HepG2 (cell line): ENCODE measurements around the gene DRD3. TPM values are rescaled to one million over a fixed set of nuclear protein-coding genes. Genes with fewer than 3 reads are reported as not detected.
A peak's percentile ranks its signal among the peaks of the same experiment; 100 is the strongest.

Experiments
- ATAC-seq: fragments of 200-7000 bp; cut with Tn5 transposase; 3 replicates; pipeline ENCODE4 v1.9.1; 2020; ENCODE audit warnings: mild to moderate bottlenecking, moderate library complexity
- BruUV-seq: library from RNA; stranded (reverse); fragments of 400-500 nt; replicated peaks from 2 replicates; lab custom pipeline; 2021; lab: Mats Ljungman, UMichigan
- CTCF ChIA-PET: fragments of 300-600 bp; formaldehyde crosslinking; extraction: SDS; loops from one replicate; lab custom pipeline; 2021; ENCODE audit warnings: low total read pairs, inconsistent platforms, low intra/inter-chr PET ratio; lab: Yijun Ruan, JAX
- POLR2A ChIA-PET: fragments of 350-600 bp; sonication (Branson Sonifier 250); formaldehyde crosslinking; loops from one replicate; lab custom pipeline; 2020; ENCODE audit warnings: antibody characterized with exemption, inconsistent platforms; lab: Yijun Ruan, JAX
- DNase-seq: peaks from one replicate; pipeline ENCODE4 v3.0.0-alpha.2; 2015; ENCODE audit warnings: low spot score
- FAIRE-seq: peaks from 3 replicates; lab custom pipeline; 2011; peaks lifted over from hg19 to GRCh38; lab: Jason Lieb, UNC
- H2AFZ ChIP-seq: one replicate; pipeline ENCODE4 v1.6.1; 2011; ENCODE audit warnings: low read length, inconsistent platforms
- H3K27ac ChIP-seq: fragments of 300-600 bp; 3 replicates; pipeline ENCODE4 v1.8.0; 2011; ENCODE audit warnings: mixed run types, mild to moderate bottlenecking, mixed read lengths, low read length, inconsistent platforms; ENCODE audit not compliant: insufficient read depth; ENCODE audit errors: extremely low read length
- H3K27me3 ChIP-seq, 2 experiments: fragments of 200-600 bp in 1 of 2; 2 replicates in 1 of 2; 3 replicates in 1 of 2; pipeline versions ENCODE4 v1.6.0 to v1.8.0; 2011; ENCODE audit warnings: low read length in 2 of 2, mild to moderate bottlenecking in 2 of 2, moderate library complexity in 2 of 2, inconsistent platforms in 1 of 2; ENCODE audit not compliant: insufficient read depth in 2 of 2, control insufficient read depth in 1 of 2
- H3K36me3 ChIP-seq, 2 experiments: fragments of 200-600 bp in 1 of 2; replicated peaks in 1 of 2; 2 replicates in 1 of 2; 3 replicates in 1 of 2; pipeline versions ENCODE4 v1.5.1 to v1.8.0; 2011; ENCODE audit warnings: low read length in 2 of 2, inconsistent platforms in 1 of 2; ENCODE audit not compliant: insufficient read depth in 2 of 2, control insufficient read depth in 1 of 2
- H3K4me1 ChIP-seq: 2 replicates; pipeline ENCODE4 v1.5.1; 2012; ENCODE audit warnings: low read length, inconsistent platforms; ENCODE audit not compliant: insufficient read depth
- H3K4me2 ChIP-seq: 2 replicates; pipeline ENCODE4 v1.6.0; 2011; ENCODE audit warnings: low read depth, low read length, inconsistent platforms
- H3K4me3 ChIP-seq, 3 experiments: fragments of 200-600 bp in 1 of 3; sonication (generic), shearing (Covaris generic) in 1 of 3; replicated peaks in 1 of 3; 2 replicates each; pipeline ENCODE4 v1.5.1; 2011 to 2016; ENCODE audit warnings: low read length in 3 of 3, inconsistent platforms in 2 of 3, low read depth in 2 of 3, mild to moderate bottlenecking in 2 of 3, control low read depth in 1 of 3, mixed read lengths in 1 of 3; ENCODE audit not compliant: insufficient read depth in 1 of 3
- H3K79me2 ChIP-seq: one replicate; pipeline ENCODE4 v1.6.1; 2011; ENCODE audit warnings: low read length, inconsistent platforms; ENCODE audit not compliant: insufficient read depth
- H3K9ac ChIP-seq: 2 replicates; pipeline ENCODE4 v1.6.0; 2011; ENCODE audit warnings: mild to moderate bottlenecking, low read depth, low read length, inconsistent platforms; ENCODE audit not compliant: insufficient read depth
- H3K9me3 ChIP-seq: 2 replicates; pipeline ENCODE4 v1.5.1; 2012; ENCODE audit warnings: mild to moderate bottlenecking, low read length
- H4K20me1 ChIP-seq: 2 replicates; pipeline ENCODE4 v1.6.0; 2011; ENCODE audit warnings: inconsistent platforms, mild to moderate bottlenecking, low read length, moderate library complexity; ENCODE audit not compliant: insufficient read depth
- CENPX ChIP-seq: sonication (generic); formaldehyde crosslinking; IDR thresholded peaks from 2 replicates; pipeline ENCODE4 v1.9.0; 2021; ENCODE audit warnings: mild to moderate bottlenecking, missing genetic modification reagents, moderate library complexity
- ELF3 ChIP-seq: IDR thresholded peaks from 2 replicates; pipeline ENCODE4 v1.6.1; 2016; ENCODE audit warnings: missing genetic modification reagents, missing compliant biosample characterization
- EP300 ChIP-seq, 3 experiments: sonication (generic) in 1 of 3; formaldehyde crosslinking in 1 of 3; IDR thresholded peaks; 2 replicates each; pipeline versions ENCODE4 v1.5.1 to v1.6.1; 2011 to 2020; ENCODE audit warnings: low read depth in 2 of 3, low read length in 2 of 3, borderline replicate concordance in 1 of 3, improper control_type of control experiment in 1 of 3, mild to moderate bottlenecking in 1 of 3, missing genetic modification reagents in 1 of 3, moderate library complexity in 1 of 3
- HNF4A ChIP-seq: sonication (generic); formaldehyde crosslinking; IDR thresholded peaks from 2 replicates; pipeline ENCODE4 v1.4.0; 2020; ENCODE audit warnings: missing genetic modification reagents
- NKX3-1 ChIP-seq: sonication (generic); formaldehyde crosslinking; IDR thresholded peaks from 2 replicates; pipeline ENCODE4 v1.5.0; 2020; ENCODE audit warnings: missing genetic modification reagents
- NR2F6 ChIP-seq, 2 experiments: IDR thresholded peaks; 2 replicates each; pipeline ENCODE4 v1.6.1; 2016; ENCODE audit warnings: antibody characterized with exemption in 1 of 2, mild to moderate bottlenecking in 1 of 2
- PLRG1 ChIP-seq: fragments of 450-650 bp; conservative IDR thresholded peaks from 2 replicates; pipeline ENCODE4 v1.6.1; 2016
- RAD51 ChIP-seq: fragments of 450-650 bp; IDR thresholded peaks from 2 replicates; pipeline ENCODE4 v1.6.1; 2016; ENCODE audit warnings: borderline replicate concordance
- RFX5 ChIP-seq: IDR thresholded peaks from 2 replicates; pipeline ENCODE4 v1.6.1; 2011; ENCODE audit warnings: low read depth, low read length, improper control_type of control experiment
- RFXANK ChIP-seq: IDR thresholded peaks from 2 replicates; pipeline ENCODE4 v1.6.1; 2016
- TEAD2 ChIP-seq: sonication (generic); formaldehyde crosslinking; IDR thresholded peaks from 2 replicates; pipeline ENCODE4 v1.9.0; 2021; ENCODE audit warnings: missing genetic modification reagents
- YEATS2 ChIP-seq: sonication (generic); formaldehyde crosslinking; IDR thresholded peaks from 2 replicates; pipeline ENCODE4 v1.4.0; 2020; ENCODE audit warnings: missing genetic modification reagents, borderline replicate concordance
- ZBTB7B ChIP-seq: sonication (generic); formaldehyde crosslinking; IDR thresholded peaks from 2 replicates; pipeline ENCODE4 v1.4.0; 2020; ENCODE audit warnings: missing genetic modification reagents
- ZFP1 ChIP-seq: IDR thresholded peaks from 2 replicates; pipeline ENCODE4 v1.6.1; 2016
- in situ Hi-C: cut with HindIII; loops from 2 replicates; pipeline ENCODE4 v1.10.0; 2017; ENCODE audit warnings: low pct_unique_long_range_greater_than_20kb; ENCODE audit not compliant: extremely low pct_ligation_motif_present
- intact Hi-C: fragments of 100-400 bp; cut with micrococcal nuclease; formaldehyde crosslinking; loops from one replicate; pipeline ENCODE4 v1.10.0; 2022; ENCODE audit not compliant: unreplicated experiment
- polyA plus RNA-seq, 8 experiments: library from polyadenylated mRNA; depleted of rRNA in 3 of 8; stranded (reverse) in 7 of 8; unstranded in 1 of 8; fragments of >200 nt; fragmentation: Illumina TruSeq in 4 of 8; extraction: Trizol in 4 of 8; gene quantifications; 2 replicates each; pipeline versions ENCODE4 v1.2.1 to v1.2.3, GENCODE V29; 2011 to 2016; ENCODE audit warnings: low read depth in 4 of 8, missing spikeins in 1 of 8, mixed read lengths in 1 of 8; ENCODE audit not compliant: insufficient read depth in 1 of 8
- total RNA-seq, 5 experiments: library from RNA; depleted of rRNA; stranded (reverse); fragments of >200 nt; fragmentation: Illumina TruSeq; extraction: Trizol; gene quantifications; 2 replicates each; pipeline ENCODE4 v1.2.3, GENCODE V29; 2016; ENCODE audit warnings: low read depth in 1 of 5
- TF ChIP-seq, protein P1 (sequence below): sonication (generic); formaldehyde crosslinking; conservative IDR thresholded peaks from 2 replicates; pipeline ENCODE4 v1.4.0; 2020; ENCODE audit warnings: missing genetic modification reagents
- TF ChIP-seq, protein P2 (sequence below): sonication (generic); formaldehyde crosslinking; IDR thresholded peaks from 2 replicates; pipeline ENCODE4 v1.8.1; 2023; ENCODE audit warnings: mild to moderate bottlenecking, missing genetic modification reagents
- TF ChIP-seq, protein P3 (sequence below): sonication (generic); formaldehyde crosslinking; IDR thresholded peaks from 2 replicates; pipeline ENCODE4 v1.8.0; 2022; ENCODE audit warnings: missing genetic modification reagents, mild to moderate bottlenecking, moderate library complexity, borderline replicate concordance

Gene DRD3
- total and polyA plus RNA-seq, 2 of the 13 experiments (the other 11 are each of a cell fraction or from before 2014, with no cell fraction given), result not detected

- H3K4me2 ChIP-seq, result no peak overlapping the region
- ChIA-PET CTCF (no interaction called here), POLR2A (no interaction called here)
- H3K4me1 ChIP-seq, result peaks cover 24% of the 10 kb centered on the region
- no TSS peak for BruUV-seq
- H3K79me2 ChIP-seq, result no peaks in the 10 kb centered on the region
- no peak for ATAC-seq
- in situ Hi-C loops (no loop called here), intact Hi-C loops (no loop called here)
- no peak overlapping the region for H3K9ac ChIP-seq
- peaks cover 12 to 52% of the 10 kb centered on the region in 2 experiments for H3K36me3 ChIP-seq
- H2AFZ ChIP-seq, result no peak overlapping the region
- no peak for FAIRE-seq
- H4K20me1 ChIP-seq, result no peaks in the 10 kb centered on the region
- H3K4me3 ChIP-seq, result no peak overlapping the region
- H3K27me3 ChIP-seq, result no peaks in the 10 kb centered on the region; a peak in 1 of 5 replicates
- peak overlapping the region; percentile 8 for H3K27ac ChIP-seq
- H3K9me3 ChIP-seq, result no peaks in the 10 kb centered on the region
- no peak for DNase-seq
- no peak for TF ChIP-seq HNF4A
- TF ChIP-seq PLRG1, result no peak
- TF ChIP-seq, protein P1, sequence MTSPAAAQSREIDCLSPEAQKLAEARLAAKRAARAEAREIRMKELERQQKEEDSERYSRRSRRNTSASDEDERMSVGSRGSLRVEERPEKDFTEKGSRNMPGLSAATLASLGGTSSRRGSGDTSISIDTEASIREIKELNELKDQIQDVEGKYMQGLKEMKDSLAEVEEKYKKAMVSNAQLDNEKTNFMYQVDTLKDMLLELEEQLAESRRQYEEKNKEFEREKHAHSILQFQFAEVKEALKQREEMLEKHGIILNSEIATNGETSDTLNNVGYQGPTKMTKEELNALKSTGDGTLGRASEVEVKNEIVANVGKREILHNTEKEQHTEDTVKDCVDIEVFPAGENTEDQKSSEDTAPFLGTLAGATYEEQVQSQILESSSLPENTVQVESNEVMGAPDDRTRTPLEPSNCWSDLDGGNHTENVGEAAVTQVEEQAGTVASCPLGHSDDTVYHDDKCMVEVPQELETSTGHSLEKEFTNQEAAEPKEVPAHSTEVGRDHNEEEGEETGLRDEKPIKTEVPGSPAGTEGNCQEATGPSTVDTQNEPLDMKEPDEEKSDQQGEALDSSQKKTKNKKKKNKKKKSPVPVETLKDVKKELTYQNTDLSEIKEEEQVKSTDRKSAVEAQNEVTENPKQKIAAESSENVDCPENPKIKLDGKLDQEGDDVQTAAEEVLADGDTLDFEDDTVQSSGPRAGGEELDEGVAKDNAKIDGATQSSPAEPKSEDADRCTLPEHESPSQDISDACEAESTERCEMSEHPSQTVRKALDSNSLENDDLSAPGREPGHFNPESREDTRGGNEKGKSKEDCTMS (CRISPR knock-in tag), result no peak
- no peak for TF ChIP-seq EP300 (IDR thresholded peaks at IDR 0.05; ENCODE audit: low read depth in 2 of 2, low read length in 2 of 2)
- no peak for TF ChIP-seq EP300 (CRISPR knock-in tag; IDR thresholded peaks at IDR 0.05; ENCODE audit: borderline replicate concordance)
- no peak for TF ChIP-seq NKX3-1 (CRISPR knock-in tag)
- no peak for TF ChIP-seq RAD51
- no peak for TF ChIP-seq RFXANK (CRISPR knock-in tag)
- TF ChIP-seq NR2F6 (IDR thresholded peaks at IDR 0.05), result no peak
- TF ChIP-seq NR2F6 (CRISPR knock-in tag; IDR thresholded peaks at IDR 0.05), result no peak
- no peak for TF ChIP-seq CENPX (CRISPR knock-in tag)
- no peak for TF ChIP-seq ELF3
- no peak for TF ChIP-seq ZFP1
- no peak for TF ChIP-seq ZBTB7B (CRISPR knock-in tag)
- TF ChIP-seq, protein P2, sequence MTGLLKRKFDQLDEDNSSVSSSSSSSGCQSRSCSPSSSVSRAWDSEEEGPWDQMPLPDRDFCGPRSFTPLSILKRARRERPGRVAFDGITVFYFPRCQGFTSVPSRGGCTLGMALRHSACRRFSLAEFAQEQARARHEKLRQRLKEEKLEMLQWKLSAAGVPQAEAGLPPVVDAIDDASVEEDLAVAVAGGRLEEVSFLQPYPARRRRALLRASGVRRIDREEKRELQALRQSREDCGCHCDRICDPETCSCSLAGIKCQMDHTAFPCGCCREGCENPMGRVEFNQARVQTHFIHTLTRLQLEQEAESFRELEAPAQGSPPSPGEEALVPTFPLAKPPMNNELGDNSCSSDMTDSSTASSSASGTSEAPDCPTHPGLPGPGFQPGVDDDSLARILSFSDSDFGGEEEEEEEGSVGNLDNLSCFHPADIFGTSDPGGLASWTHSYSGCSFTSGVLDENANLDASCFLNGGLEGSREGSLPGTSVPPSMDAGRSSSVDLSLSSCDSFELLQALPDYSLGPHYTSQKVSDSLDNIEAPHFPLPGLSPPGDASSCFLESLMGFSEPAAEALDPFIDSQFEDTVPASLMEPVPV (CRISPR knock-in tag), result no peak
- no peak for TF ChIP-seq TEAD2 (CRISPR knock-in tag)
- TF ChIP-seq, protein P3, sequence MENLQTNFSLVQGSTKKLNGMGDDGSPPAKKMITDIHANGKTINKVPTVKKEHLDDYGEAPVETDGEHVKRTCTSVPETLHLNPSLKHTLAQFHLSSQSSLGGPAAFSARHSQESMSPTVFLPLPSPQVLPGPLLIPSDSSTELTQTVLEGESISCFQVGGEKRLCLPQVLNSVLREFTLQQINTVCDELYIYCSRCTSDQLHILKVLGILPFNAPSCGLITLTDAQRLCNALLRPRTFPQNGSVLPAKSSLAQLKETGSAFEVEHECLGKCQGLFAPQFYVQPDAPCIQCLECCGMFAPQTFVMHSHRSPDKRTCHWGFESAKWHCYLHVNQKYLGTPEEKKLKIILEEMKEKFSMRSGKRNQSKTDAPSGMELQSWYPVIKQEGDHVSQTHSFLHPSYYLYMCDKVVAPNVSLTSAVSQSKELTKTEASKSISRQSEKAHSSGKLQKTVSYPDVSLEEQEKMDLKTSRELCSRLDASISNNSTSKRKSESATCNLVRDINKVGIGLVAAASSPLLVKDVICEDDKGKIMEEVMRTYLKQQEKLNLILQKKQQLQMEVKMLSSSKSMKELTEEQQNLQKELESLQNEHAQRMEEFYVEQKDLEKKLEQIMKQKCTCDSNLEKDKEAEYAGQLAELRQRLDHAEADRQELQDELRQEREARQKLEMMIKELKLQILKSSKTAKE (CRISPR knock-in tag), result no peak
- no peak for TF ChIP-seq YEATS2 (CRISPR knock-in tag)
- no peak for TF ChIP-seq RFX5
These were observed 98.7 kb downstream of the DRD3 start for GRCh38 chr3:114080201-114080600.
